ENCODE measurements around the gene RAB34. TPM values are rescaled to one million over a fixed set of nuclear protein-coding genes. Genes with fewer than 3 reads are reported as not detected.

Gene RAB34
- total RNA-seq, 1 experiment from 2014 or later, result 189 TPM

- H3K9ac ChIP-seq (ENCODE audit: extremely low read depth, insufficient read length, low read length), result no peak overlapping the region
- H3T11ph ChIP-seq (ENCODE audit: low read length), result no peak overlapping the region
- no peak overlapping the region for H4K91ac ChIP-seq (ENCODE audit: insufficient read length, low read depth, low read length)
- H3K18ac ChIP-seq (ENCODE audit: insufficient read length, low read depth, low read length), result no peak overlapping the region
- no peak overlapping the region for H4K5ac ChIP-seq (ENCODE audit: insufficient read length, low read depth, low read length)
- no peaks in the 10 kb centered on the region for H3K9me3 ChIP-seq (ENCODE audit: control insufficient read depth, low read depth, low read length)
- peaks cover 14% of the 10 kb centered on the region for H3K23me2 ChIP-seq (ENCODE audit: insufficient read length, low read depth, low read length, poor library complexity, severe bottlenecking)
- Mint-ChIP-seq H3K4me3 (no peak overlapping the region), H3K36me3 (ENCODE audit: insufficient read depth in 1 of 3, low read depth in 3 of 3) (peaks cover 8 to 37% (median 25%) of the 10 kb centered on the region in 3 experiments; a peak in 6 of 7 replicates), H3K9me3 (no peaks in the 10 kb centered on the region), H3K4me1 (peaks cover 35 to 45% of the 10 kb centered on the region in 2 experiments), H3K27me3 (ENCODE audit: low read depth) (no peaks in the 10 kb centered on the region), H3K27ac (peak overlapping the region in 2 of 3 experiments; percentile 29 to 55; a peak in 3 of 7 replicates)
- no peak overlapping the region for H3K4me2 ChIP-seq (ENCODE audit: insufficient read depth, insufficient read length, low read length)
- H2BK12ac ChIP-seq (ENCODE audit: insufficient read length, low read depth, low read length), result no peak overlapping the region
- no peaks in the 10 kb centered on the region for H3K79me1 ChIP-seq (ENCODE audit: insufficient read depth, low read depth, low read length, poor library complexity, severe bottlenecking)
- no peak overlapping the region for H2BK5ac ChIP-seq (ENCODE audit: insufficient read length, low read length)
- no peak overlapping the region for H3K14ac ChIP-seq (ENCODE audit: insufficient read depth, low read length)
- H2AK5ac ChIP-seq (ENCODE audit: insufficient read length, low read length), result no peak overlapping the region
- H2BK120ac ChIP-seq (ENCODE audit: low read depth, low read length, poor library complexity, severe bottlenecking), result no peak overlapping the region
- no peak overlapping the region for H4K8ac ChIP-seq (replicated peaks; ENCODE audit: insufficient read length, low read depth, low read length)
- no peak overlapping the region for H3K23ac ChIP-seq (ENCODE audit: insufficient read length, low read depth, low read length)
- no peaks in the 10 kb centered on the region for H3K79me2 ChIP-seq (ENCODE audit: insufficient read depth, low read length)
- H3K27ac ChIP-seq (ENCODE audit: insufficient read length, low read depth, low read length), result no peak overlapping the region
- no peak for TF ChIP-seq CTCF (conservative IDR thresholded peaks at IDR 0.05)
- no peak overlapping the region for H2AFZ ChIP-seq (ENCODE audit: low read length)
- H3K56ac ChIP-seq (ENCODE audit: insufficient read length, low read depth, low read length), result no peak overlapping the region
- no peaks in the 10 kb centered on the region for H3K27me3 ChIP-seq (ENCODE audit: insufficient read depth, low read length)
- DNase-seq, result no peak
- no peak overlapping the region for H2BK20ac ChIP-seq (ENCODE audit: low read depth, low read length, poor library complexity, severe bottlenecking)
- H2BK15ac ChIP-seq (ENCODE audit: low read depth, low read length), result no peak overlapping the region
- WGBS (ENCODE audit: extremely low coverage, insufficient read length, low lambda C conversion rate), result no CpG with 5 or more reads among the region's 2 CpGs
- H3K4ac ChIP-seq (ENCODE audit: low read depth, low read length), result no peak overlapping the region
- peaks cover 4% of the 10 kb centered on the region for H4K20me1 ChIP-seq (ENCODE audit: control insufficient read depth, insufficient read depth, insufficient read length)
- no peaks in the 10 kb centered on the region; the same call in 1 of the 2 replicates for H3K4me1 ChIP-seq (ENCODE audit: insufficient read depth, low read length)
These were observed 10.3 kb downstream of the RAB34 start for GRCh38 chr17:28707339-28707720.

Data from H9 (cell line).